Stimulated activated memory B cell treated with anti-CD40 and anti-IgM and Interleukin-4, amounts not matched to agents 10 μg/mL and 1 μg/mL and 100 μg/mL, for 72 hours (primary cell): ENCODE measurements around the gene GNAL.

ENCODE experiments used
- ATAC-seq: fragments of 150-1000 bp; cut with Tn5 transposase; 2 replicates; pipeline ENCODE4 v1.10.0; 2021
- H3K27ac Mint-ChIP-seq: one replicate; pipeline ENCODE4 v1.8.0; 2022; ENCODE audit warnings: mild to moderate bottlenecking, mixed read lengths
- H3K27me3 Mint-ChIP-seq: one replicate; pipeline ENCODE4 v1.8.0; 2022; ENCODE audit warnings: mixed read lengths
- H3K36me3 Mint-ChIP-seq: one replicate; pipeline ENCODE4 v1.8.0; 2022; ENCODE audit warnings: mixed read lengths
- H3K4me1 Mint-ChIP-seq: one replicate; pipeline ENCODE4 v1.8.0; 2022; ENCODE audit warnings: mixed read lengths
- H3K4me3 Mint-ChIP-seq: one replicate; pipeline ENCODE4 v1.8.0; 2022; ENCODE audit warnings: mild to moderate bottlenecking, moderate library complexity, mixed read lengths
- H3K9me3 Mint-ChIP-seq: one replicate; pipeline ENCODE4 v1.8.0; 2022; ENCODE audit warnings: mixed read lengths

Gene GNAL

GRCh38 chr18:11665146-11665545, 23.9 kb upstream of the GNAL start:
- H3K4me1 Mint-ChIP-seq = no peaks in the 10 kb centered on the region
- no peaks in the 10 kb centered on the region for H3K9me3 Mint-ChIP-seq
- peaks cover 16% of the 10 kb centered on the region for H3K27me3 Mint-ChIP-seq
- no peak overlapping the region for H3K27ac Mint-ChIP-seq
- no peak for ATAC-seq
- no peak overlapping the region for H3K4me3 Mint-ChIP-seq
- H3K36me3 Mint-ChIP-seq = no peaks in the 10 kb centered on the region

- no peaks in the 10 kb centered on the region for H3K4me1 Mint-ChIP-seq
- H3K36me3 Mint-ChIP-seq = no peaks in the 10 kb centered on the region
- peaks cover 20% of the 10 kb centered on the region for H3K27me3 Mint-ChIP-seq
- no peak overlapping the region for H3K4me3 Mint-ChIP-seq
- no peak for ATAC-seq
- H3K27ac Mint-ChIP-seq = no peak overlapping the region
- no peaks in the 10 kb centered on the region for H3K9me3 Mint-ChIP-seq
Measured at GRCh38 chr18:11665587-11665986, 23.5 kb upstream of the GNAL start.

- ATAC-seq = no peak
- no peaks in the 10 kb centered on the region for H3K4me1 Mint-ChIP-seq
- no peak overlapping the region for H3K27ac Mint-ChIP-seq
- H3K36me3 Mint-ChIP-seq = no peaks in the 10 kb centered on the region
- peaks cover 26% of the 10 kb centered on the region for H3K27me3 Mint-ChIP-seq
- no peak overlapping the region for H3K4me3 Mint-ChIP-seq
- no peaks in the 10 kb centered on the region for H3K9me3 Mint-ChIP-seq
Measured at GRCh38 chr18:11666176-11666575, 22.9 kb upstream of the GNAL start.

GRCh38 chr18:11666831-11667230, 22.2 kb upstream of the GNAL start:
- Mint-ChIP-seq H3K4me3 (no peak overlapping the region), H3K27me3 (peaks cover 30% of the 10 kb centered on the region), H3K4me1 (no peaks in the 10 kb centered on the region), H3K36me3 (no peaks in the 10 kb centered on the region), H3K9me3 (no peaks in the 10 kb centered on the region), H3K27ac (no peak overlapping the region)
- ATAC-seq = no peak

- no peak overlapping the region for H3K4me3 Mint-ChIP-seq
- no peak for ATAC-seq
- H3K9me3 Mint-ChIP-seq = no peaks in the 10 kb centered on the region
- H3K4me1 Mint-ChIP-seq = no peaks in the 10 kb centered on the region
- H3K36me3 Mint-ChIP-seq = no peaks in the 10 kb centered on the region
- H3K27ac Mint-ChIP-seq = no peak overlapping the region
- H3K27me3 Mint-ChIP-seq = peaks cover 30% of the 10 kb centered on the region
Measured at GRCh38 chr18:11667578-11667977, 21.5 kb upstream of the GNAL start.

GRCh38 chr18:11668441-11669169, 20.5 kb upstream of the GNAL start:
- Mint-ChIP-seq H3K27me3 (peaks cover 37% of the 10 kb centered on the region), H3K4me1 (no peaks in the 10 kb centered on the region), H3K27ac (no peak overlapping the region), H3K36me3 (no peaks in the 10 kb centered on the region), H3K9me3 (no peaks in the 10 kb centered on the region), H3K4me3 (no peak overlapping the region)
- no peak for ATAC-seq

GRCh38 chr18:11669271-11669947, 19.7 kb upstream of the GNAL start:
- H3K4me1 Mint-ChIP-seq = no peaks in the 10 kb centered on the region
- H3K4me3 Mint-ChIP-seq = no peak overlapping the region
- no peak overlapping the region for H3K27ac Mint-ChIP-seq
- no peak for ATAC-seq
- no peaks in the 10 kb centered on the region for H3K36me3 Mint-ChIP-seq
- no peaks in the 10 kb centered on the region for H3K9me3 Mint-ChIP-seq
- peaks cover 45% of the 10 kb centered on the region for H3K27me3 Mint-ChIP-seq

- no peak for ATAC-seq
- Mint-ChIP-seq H3K27me3 (peaks cover 49% of the 10 kb centered on the region), H3K9me3 (no peaks in the 10 kb centered on the region), H3K27ac (no peak overlapping the region), H3K4me3 (no peak overlapping the region), H3K36me3 (no peaks in the 10 kb centered on the region), H3K4me1 (no peaks in the 10 kb centered on the region)
Measured at GRCh38 chr18:11669948-11670275, 19.2 kb upstream of the GNAL start.

GRCh38 chr18:11671156-11671555, 17.9 kb upstream of the GNAL start:
- H3K4me1 Mint-ChIP-seq = no peaks in the 10 kb centered on the region
- H3K4me3 Mint-ChIP-seq = no peak overlapping the region
- no peak overlapping the region for H3K27ac Mint-ChIP-seq
- H3K27me3 Mint-ChIP-seq = peaks cover 55% of the 10 kb centered on the region
- ATAC-seq = peak; percentile 46
- H3K9me3 Mint-ChIP-seq = no peaks in the 10 kb centered on the region
- no peaks in the 10 kb centered on the region for H3K36me3 Mint-ChIP-seq

- Mint-ChIP-seq H3K36me3 (no peaks in the 10 kb centered on the region), H3K27ac (no peak overlapping the region), H3K27me3 (peaks cover 58% of the 10 kb centered on the region), H3K9me3 (peaks cover 2% of the 10 kb centered on the region), H3K4me1 (no peaks in the 10 kb centered on the region), H3K4me3 (no peak overlapping the region)
- ATAC-seq = no peak
Measured at GRCh38 chr18:11672198-11672597, 16.9 kb upstream of the GNAL start.

- no peak for ATAC-seq
- H3K9me3 Mint-ChIP-seq = peaks cover 2% of the 10 kb centered on the region
- no peaks in the 10 kb centered on the region for H3K4me1 Mint-ChIP-seq
- no peak overlapping the region for H3K27ac Mint-ChIP-seq
- no peaks in the 10 kb centered on the region for H3K36me3 Mint-ChIP-seq
- H3K27me3 Mint-ChIP-seq = peaks cover 58% of the 10 kb centered on the region
- H3K4me3 Mint-ChIP-seq = no peak overlapping the region
Measured at GRCh38 chr18:11672846-11673454, 16.1 kb upstream of the GNAL start.

GRCh38 chr18:11673560-11673959, 15.5 kb upstream of the GNAL start:
- H3K9me3 Mint-ChIP-seq = peaks cover 2% of the 10 kb centered on the region
- peaks cover 58% of the 10 kb centered on the region for H3K27me3 Mint-ChIP-seq
- no peak for ATAC-seq
- H3K4me3 Mint-ChIP-seq = no peak overlapping the region
- H3K36me3 Mint-ChIP-seq = no peaks in the 10 kb centered on the region
- no peaks in the 10 kb centered on the region for H3K4me1 Mint-ChIP-seq
- H3K27ac Mint-ChIP-seq = no peak overlapping the region

GRCh38 chr18:11674119-11674518, 14.9 kb upstream of the GNAL start:
- ATAC-seq = no peak
- Mint-ChIP-seq H3K4me1 (no peaks in the 10 kb centered on the region), H3K4me3 (no peak overlapping the region), H3K36me3 (no peaks in the 10 kb centered on the region), H3K27me3 (peaks cover 53% of the 10 kb centered on the region), H3K27ac (no peak overlapping the region), H3K9me3 (peaks cover 2% of the 10 kb centered on the region)

- no peaks in the 10 kb centered on the region for H3K36me3 Mint-ChIP-seq
- peaks cover 45% of the 10 kb centered on the region for H3K27me3 Mint-ChIP-seq
- no peak overlapping the region for H3K4me3 Mint-ChIP-seq
- H3K4me1 Mint-ChIP-seq = no peaks in the 10 kb centered on the region
- no peak for ATAC-seq
- peaks cover 2% of the 10 kb centered on the region for H3K9me3 Mint-ChIP-seq
- no peak overlapping the region for H3K27ac Mint-ChIP-seq
Measured at GRCh38 chr18:11676386-11676785, 12.7 kb upstream of the GNAL start.

- Mint-ChIP-seq H3K4me1 (no peaks in the 10 kb centered on the region), H3K4me3 (no peak overlapping the region), H3K27me3 (peaks cover 47% of the 10 kb centered on the region), H3K27ac (no peak overlapping the region), H3K9me3 (peaks cover 2% of the 10 kb centered on the region), H3K36me3 (no peaks in the 10 kb centered on the region)
- no peak for ATAC-seq
Measured at GRCh38 chr18:11676867-11677266, 12.2 kb upstream of the GNAL start.

- H3K36me3 Mint-ChIP-seq = no peaks in the 10 kb centered on the region
- H3K27me3 Mint-ChIP-seq = peaks cover 53% of the 10 kb centered on the region
- peaks cover 2% of the 10 kb centered on the region for H3K9me3 Mint-ChIP-seq
Measured at GRCh38 chr18:11678211-11678610, 10.9 kb upstream of the GNAL start.

More at GRCh38 chr18:11678211-11678610, 10.9 kb upstream of the GNAL start:
- Mint-ChIP-seq H3K27ac (no peak overlapping the region), H3K4me3 (no peak overlapping the region), H3K4me1 (no peaks in the 10 kb centered on the region)
- ATAC-seq = no peak
